ENCODE measurements around the gene PHAF1. TPM values are rescaled to one million over a fixed set of nuclear protein-coding genes. Genes with fewer than 3 reads are reported as not detected.

The PHAF1 gene
- total and polyA plus RNA-seq, 2 of the 13 experiments (the other 11 are each of a cell fraction or from before 2014, with no cell fraction given): 48.3 to 174 TPM

GRCh38 chr16:67183627-67184452 is 74.1 kb downstream of the PHAF1 start, which contains the start of gene MATCAP1 (continued):
- peak; percentile 80 for TF ChIP-seq ZNF18 (CRISPR knock-in tag; IDR thresholded peaks at IDR 0.05; ENCODE audit: insufficient replicate concordance)
- peak; percentile 82; the same call in 1 of the 2 replicates for TF ChIP-seq TBX2 (CRISPR knock-in tag; IDR thresholded peaks at IDR 0.05; ENCODE audit: borderline replicate concordance)
- no peak for TF ChIP-seq ZNF451 (CRISPR knock-in tag; IDR thresholded peaks at IDR 0.05)
- TF ChIP-seq ZNF33A (CRISPR knock-in tag; IDR thresholded peaks at IDR 0.05; ENCODE audit: borderline replicate concordance): no peak
- no peak for TF ChIP-seq NCOA1 (CRISPR knock-in tag; IDR thresholded peaks at IDR 0.05)
- no peak for TF ChIP-seq ATM (IDR thresholded peaks at IDR 0.05; ENCODE audit: borderline replicate concordance)
- TF ChIP-seq GABPA (IDR thresholded peaks at IDR 0.05; ENCODE audit: low read depth, low read length): no peak
- no peak for TF ChIP-seq GABPA (CRISPR knock-in tag; IDR thresholded peaks at IDR 0.05; ENCODE audit: low read depth)
- TF ChIP-seq ZNF652 (CRISPR knock-in tag; IDR thresholded peaks at IDR 0.05; ENCODE audit: borderline replicate concordance, low read depth): no peak
- TF ChIP-seq KLF9 (CRISPR knock-in tag; IDR thresholded peaks at IDR 0.05; ENCODE audit: low read depth): peak; percentile 84; the same call in 1 of the 2 replicates

- H3K79me2 ChIP-seq (ENCODE audit: insufficient read depth, low read length): no peaks in the 10 kb centered on the region
- H3K9ac ChIP-seq (ENCODE audit: insufficient read depth, low read depth, low read length): peak overlapping the region; percentile 93
- in situ Hi-C loops (cut with HindIII; ENCODE audit: extremely low pct_ligation_motif_present, low pct_unique_long_range_greater_than_20kb): no loop called here
- TF ChIP-seq PHF8 (CRISPR knock-in tag; IDR thresholded peaks at IDR 0.05): no peak
- TF ChIP-seq REST (IDR thresholded peaks at IDR 0.05; ENCODE audit: borderline replicate concordance in 1 of 2, low read depth in 1 of 2, low read length in 2 of 2): no peak
- TF ChIP-seq TBL1XR1 (IDR thresholded peaks at IDR 0.05; ENCODE audit: borderline replicate concordance, low read length, partially characterized antibody): no peak
- TF ChIP-seq ZNF550 (CRISPR knock-in tag; IDR thresholded peaks at IDR 0.05; ENCODE audit: borderline replicate concordance): no peak
- no peak for TF ChIP-seq TRAFD1 (CRISPR knock-in tag; IDR thresholded peaks at IDR 0.05; ENCODE audit: borderline replicate concordance)
Observed at GRCh38 chr16:67184453-67184994, 74.8 kb downstream of the PHAF1 start.

More at GRCh38 chr16:67184453-67184994, 74.8 kb downstream of the PHAF1 start:
- intact Hi-C loops (cut with micrococcal nuclease; ENCODE audit: unreplicated experiment): no loop called here
- peak overlapping the region; percentile 82 for H3K27ac ChIP-seq (ENCODE audit: extremely low read length, insufficient read depth, low read length)
- ChIA-PET POLR2A (interaction anchor here (1.0 to 2.8 kb wide), 9 partner anchors 11 to 166 kb away, joined by 4 to 18 read pairs (median 5); partner anchors contain the start of genes CBFB, FBXL8, FHOD1 and NOL3), CTCF (ENCODE audit: low intra/inter-chr PET ratio, low total read pairs) (interaction anchor here (0.8 to 2.7 kb wide), 6 partner anchors 10 to 229 kb away, joined by 3 to 28 read pairs (median 4); no protein-coding TSS in a partner anchor)
- ATAC-seq (peak; percentile 50), DNase-seq (ENCODE audit: low spot score) (no peak), FAIRE-seq (no peak)
- BruUV-seq (replicated peaks): no TSS peak
- no peaks in the 10 kb centered on the region for H4K20me1 ChIP-seq (ENCODE audit: insufficient read depth, low read length)
- peaks cover 43% of the 10 kb centered on the region for H3K4me1 ChIP-seq (ENCODE audit: insufficient read depth, low read length)
- peaks cover 6 to 7% of the 10 kb centered on the region in 2 experiments; a peak in 2 of 5 replicates for H3K27me3 ChIP-seq (ENCODE audit: control insufficient read depth in 1 of 2, insufficient read depth in 2 of 2, low read length in 2 of 2)
- H3K36me3 ChIP-seq (replicated peaks in 1 of 2; ENCODE audit: control insufficient read depth in 1 of 2, insufficient read depth in 2 of 2, low read length in 2 of 2): no peaks in the 10 kb centered on the region
- peak overlapping the region; percentile 72 to 98 (median 82) for H3K4me3 ChIP-seq (replicated peaks in 1 of 3; ENCODE audit: insufficient read depth in 1 of 3, low read depth in 2 of 3, low read length in 3 of 3)
- no peak overlapping the region for H2AFZ ChIP-seq (ENCODE audit: low read length)
- H3K4me2 ChIP-seq (ENCODE audit: low read depth, low read length): peak overlapping the region; percentile 96
- no peaks in the 10 kb centered on the region for H3K9me3 ChIP-seq (ENCODE audit: low read length)
- WGBS (ENCODE audit: low lambda C conversion rate): 45% methylated on average over 20 of the region's 59 CpGs

Measured in HepG2 (cell line).